CD14-positive monocyte (primary cell): ENCODE data around the gene LTBP3. TPM values are rescaled to one million over a fixed set of nuclear protein-coding genes. Genes with fewer than 3 reads are reported as not detected.

Experiments
- DNase-seq, 3 donors: peaks; one replicate each; pipeline ENCODE4 v3.0.0-alpha.2; 2011 to 2022
- H2AFZ ChIP-seq: 2 replicates; pipeline ENCODE4 v1.6.0; 2012; ENCODE audit warnings: mild to moderate bottlenecking, low read depth, low read length, inconsistent platforms; ENCODE audit not compliant: insufficient read depth, poor library complexity, severe bottlenecking
- H3K27ac ChIP-seq, 2 donors: 1 replicate in 1 of 2; 2 replicates in 1 of 2; pipeline ENCODE4 v1.5.1; 2012 to 2013; ENCODE audit warnings: low read length in 2 of 2, control low read depth in 1 of 2, inconsistent platforms in 1 of 2, low read depth in 1 of 2, mild to moderate bottlenecking in 1 of 2
- H3K27me3 ChIP-seq, 2 donors: one replicate each; pipeline versions ENCODE4 v1.6.0 to v1.6.1; 2011 to 2013; ENCODE audit warnings: low read length in 2 of 2; ENCODE audit not compliant: control insufficient read depth in 2 of 2, insufficient read depth in 2 of 2
- H3K36me3 ChIP-seq, 2 donors: replicated peaks in 1 of 2; 1 replicate in 1 of 2; 2 replicates in 1 of 2; pipeline versions ENCODE4 v1.5.1 to v1.6.1; 2012 to 2013; ENCODE audit warnings: low read length in 2 of 2, control low read depth in 1 of 2, inconsistent platforms in 1 of 2, mild to moderate bottlenecking in 1 of 2; ENCODE audit not compliant: insufficient read depth in 2 of 2, control insufficient read depth in 1 of 2
- H3K4me1 ChIP-seq, 2 donors: 1 replicate in 1 of 2; 2 replicates in 1 of 2; pipeline versions ENCODE4 v1.5.1 to v1.6.1; 2012 to 2013; ENCODE audit warnings: low read length in 2 of 2, control low read depth in 1 of 2, inconsistent platforms in 1 of 2, mild to moderate bottlenecking in 1 of 2, moderate library complexity in 1 of 2; ENCODE audit not compliant: insufficient read depth in 2 of 2, control insufficient read depth in 1 of 2
- H3K4me2 ChIP-seq: replicated peaks from 2 replicates; pipeline ENCODE3; 2012; ENCODE audit warnings: low read length, moderate library complexity, mild to moderate bottlenecking; ENCODE audit not compliant: poor library complexity, severe bottlenecking; ENCODE audit errors: extremely low read depth
- H3K4me3 ChIP-seq, 3 experiments: fragments of 200-600 bp in 1 of 3; sonication (generic) in 1 of 3; replicated peaks in 1 of 3; 1 replicate in 2 of 3; 2 replicates in 1 of 3; pipeline ENCODE4 v1.5.1; 2011 to 2013; ENCODE audit warnings: low read length in 3 of 3, mild to moderate bottlenecking in 3 of 3, control low read depth in 2 of 3, low read depth in 2 of 3, inconsistent platforms in 1 of 3, moderate library complexity in 1 of 3
- H3K79me2 ChIP-seq: 2 replicates; pipeline ENCODE4 v1.6.0; 2012; ENCODE audit warnings: mild to moderate bottlenecking, control low read depth, inconsistent platforms, low read length, moderate library complexity; ENCODE audit not compliant: insufficient read depth
- H3K9ac ChIP-seq: 2 replicates; pipeline ENCODE4 v1.6.0; 2017; ENCODE audit warnings: low read length, mild to moderate bottlenecking; ENCODE audit not compliant: insufficient read depth, poor library complexity, severe bottlenecking
- H3K9me3 ChIP-seq, 2 donors: replicated peaks in 1 of 2; 1 replicate in 1 of 2; 2 replicates in 1 of 2; pipeline versions ENCODE4 v1.5.1 to v1.6.1; 2012 to 2013; ENCODE audit warnings: low read length in 2 of 2, control low read depth in 1 of 2; ENCODE audit not compliant: control insufficient read depth in 1 of 2, insufficient read depth in 1 of 2
- H4K20me1 ChIP-seq: 2 replicates; pipeline ENCODE4 v1.6.0; 2012; ENCODE audit warnings: mild to moderate bottlenecking, low read length, control low read depth, moderate library complexity; ENCODE audit not compliant: insufficient read depth
- H3K27ac Mint-ChIP-seq, 7 donors: one replicate each; pipeline ENCODE4 v1.8.0; 2020; ENCODE audit warnings: mild to moderate bottlenecking in 7 of 7, mixed read lengths in 7 of 7, moderate library complexity in 6 of 7, inconsistent platforms in 2 of 7
- H3K27me3 Mint-ChIP-seq, 3 donors: one replicate each; pipeline ENCODE4 v1.8.0; 2021 to 2022; ENCODE audit warnings: low read depth in 3 of 3, mild to moderate bottlenecking in 3 of 3, mixed read lengths in 3 of 3, moderate library complexity in 3 of 3, inconsistent platforms in 1 of 3
- H3K36me3 Mint-ChIP-seq, 2 donors: one replicate each; pipeline ENCODE4 v1.8.0; 2020; ENCODE audit warnings: mixed read lengths in 2 of 2, inconsistent platforms in 1 of 2, mild to moderate bottlenecking in 1 of 2
- H3K4me1 Mint-ChIP-seq: one replicate; pipeline ENCODE4 v1.8.0; 2020; ENCODE audit warnings: mild to moderate bottlenecking, mixed read lengths
- H3K4me3 Mint-ChIP-seq, 2 donors: one replicate each; pipeline ENCODE4 v1.8.0; 2020; ENCODE audit warnings: mild to moderate bottlenecking in 2 of 2, mixed read lengths in 2 of 2, moderate library complexity in 1 of 2
- H3K9me3 Mint-ChIP-seq, 7 donors: one replicate each; pipeline ENCODE4 v1.8.0; 2020 to 2022; ENCODE audit warnings: mixed read lengths in 7 of 7, mild to moderate bottlenecking in 6 of 7, moderate library complexity in 6 of 7, inconsistent platforms in 2 of 7
- CTCF ChIP-seq: fragments of 200-600 bp; IDR thresholded peaks from one replicate; pipeline ENCODE4 v1.8.0; 2022; ENCODE audit warnings: antibody characterized with exemption, mild to moderate bottlenecking
- WGBS: methylation state at CpG from one replicate; pipeline ENCODE4 v1.1.5; 2013; ENCODE audit warnings: missing lambda C conversion rate; ENCODE audit not compliant: insufficient coverage; 5-methylcytosine and 5-hydroxymethylcytosine counted together
- intact Hi-C, 2 donors: fragments of 100-400 bp; cut with micrococcal nuclease; formaldehyde crosslinking; loops; one replicate each; pipeline versions ENCODE4 v1.15.0 to v1.15.1; 2023
- polyA plus RNA-seq, 3 donors: library from polyadenylated mRNA; depleted of rRNA in 1 of 3; unstranded in 2 of 3; stranded (reverse) in 1 of 3; fragments of 300-500 nt in 2 of 3; fragments of >200 nt in 1 of 3; fragmentation: Illumina TruSeq in 2 of 3; gene quantifications; 1 replicate in 2 of 3; 2 replicates in 1 of 3; pipeline ENCODE4 v1.2.3, GENCODE V29; 2012 to 2021

LTBP3 gene
- polyA plus RNA-seq, 3 donors = 3.4 to 19.4 (median 4.6) TPM

GRCh38 chr11:65578134-65578533 lies 20.0 kb upstream of the LTBP3 start:
- H3K4me3 ChIP-seq = peak overlapping the region; percentile 48 to 100 (median 98)

GRCh38 chr11:65577756-65578109 lies 19.6 kb upstream of the LTBP3 start:
- DNase-seq = no peak
- no peak for TF ChIP-seq CTCF
- peak overlapping the region; percentile 48 to 100 (median 98) for H3K4me3 ChIP-seq
- peaks cover 47 to 48% of the 10 kb centered on the region in 2 donors for H3K36me3 ChIP-seq
- Mint-ChIP-seq H3K36me3 (peaks cover 41 to 57% of the 10 kb centered on the region in 2 donors), H3K27me3 (peaks cover 0 to 2% (median 0%) of the 10 kb centered on the region in 3 donors), H3K9me3 (peaks cover 0 to 2% (median 0%) of the 10 kb centered on the region in 7 donors), H3K27ac (peak overlapping the region; percentile 93 to 96 (median 94)), H3K4me1 (peaks cover 50% of the 10 kb centered on the region), H3K4me3 (peak overlapping the region; percentile 90 to 95)
- H3K4me1 ChIP-seq = peaks cover 48 to 67% of the 10 kb centered on the region in 2 donors
- H3K27me3 ChIP-seq = no peaks in the 10 kb centered on the region
- H3K27ac ChIP-seq = peak overlapping the region; percentile 82 to 93
- H4K20me1 ChIP-seq = peaks cover 87% of the 10 kb centered on the region
- intact Hi-C loops = loop anchor here (1.0 to 10.0 kb wide), 3 partner anchors 11 to 553 kb away; partner anchors contain the start of genes MAP3K11 (in 1 of the 2) and SNX15 (in 1 of the 2)
- peak overlapping the region; percentile 97 for H3K4me2 ChIP-seq
- no peaks in the 10 kb centered on the region for H3K9me3 ChIP-seq
- peaks cover 93% of the 10 kb centered on the region for H3K79me2 ChIP-seq
- H2AFZ ChIP-seq = no peak overlapping the region
- H3K9ac ChIP-seq = peak overlapping the region; percentile 80
- WGBS = 43% methylated on average over 8 of the region's 8 CpGs

More at GRCh38 chr11:65578134-65578533, 20.0 kb upstream of the LTBP3 start:
- Mint-ChIP-seq H3K36me3 (peaks cover 45 to 61% of the 10 kb centered on the region in 2 donors), H3K4me1 (peaks cover 52% of the 10 kb centered on the region), H3K27ac (peak overlapping the region; percentile 93 to 96 (median 94)), H3K4me3 (peak overlapping the region; percentile 90 to 95), H3K27me3 (peaks cover 0 to 2% (median 0%) of the 10 kb centered on the region in 3 donors), H3K9me3 (peaks cover 0 to 2% (median 0%) of the 10 kb centered on the region in 7 donors)
- H3K79me2 ChIP-seq = peaks cover 93% of the 10 kb centered on the region
- intact Hi-C loops = loop anchor here (5.0 to 10.0 kb wide), 2 partner anchors 34 to 553 kb away; partner anchors contain the start of genes MAP3K11 (in 1 of the 2) and SNX15 (in 1 of the 2)
- no peaks in the 10 kb centered on the region for H3K9me3 ChIP-seq
- no peak for TF ChIP-seq CTCF
- H3K36me3 ChIP-seq = peaks cover 51 to 52% of the 10 kb centered on the region in 2 donors
- no peak for DNase-seq
- H3K27ac ChIP-seq = peak overlapping the region; percentile 82 to 93
- no peaks in the 10 kb centered on the region for H3K27me3 ChIP-seq
- H3K4me2 ChIP-seq = peak overlapping the region; percentile 97
- peaks cover 87% of the 10 kb centered on the region for H4K20me1 ChIP-seq
- H3K4me1 ChIP-seq = peaks cover 45 to 63% of the 10 kb centered on the region in 2 donors
- no peak overlapping the region for H2AFZ ChIP-seq
- 90% methylated on average over 6 of the region's 7 CpGs for WGBS
- H3K9ac ChIP-seq = peak overlapping the region; percentile 80
